SW480 (cell line): ENCODE measurements around the gene TSPAN7.

ENCODE experiments used
- DNase-seq: peaks from one replicate; pipeline ENCODE4 v3.0.0-alpha.2; 2016; ENCODE audit warnings: low spot score

Gene TSPAN7

DNA sequence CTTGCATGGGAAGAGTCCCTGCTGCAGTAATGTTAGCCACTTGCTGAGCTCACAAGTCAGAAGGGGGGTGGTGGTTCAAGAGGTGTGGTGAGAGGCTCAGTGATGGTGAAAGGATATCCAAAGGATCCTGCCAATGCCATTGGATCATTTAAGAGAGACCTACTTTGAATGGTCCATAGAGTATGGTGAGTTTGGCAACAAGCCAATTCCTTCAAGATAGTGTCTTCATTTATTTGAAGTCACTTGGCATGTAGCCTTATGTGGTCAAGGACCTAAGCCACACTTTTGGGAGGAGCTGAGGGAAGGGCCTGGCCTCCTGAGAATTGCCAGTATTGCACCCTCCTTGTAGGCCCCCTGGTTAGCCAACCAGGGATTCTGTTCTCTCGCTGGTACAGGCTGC is 87.9 kb downstream of the TSPAN7 start:
- no peak for DNase-seq

DNA sequence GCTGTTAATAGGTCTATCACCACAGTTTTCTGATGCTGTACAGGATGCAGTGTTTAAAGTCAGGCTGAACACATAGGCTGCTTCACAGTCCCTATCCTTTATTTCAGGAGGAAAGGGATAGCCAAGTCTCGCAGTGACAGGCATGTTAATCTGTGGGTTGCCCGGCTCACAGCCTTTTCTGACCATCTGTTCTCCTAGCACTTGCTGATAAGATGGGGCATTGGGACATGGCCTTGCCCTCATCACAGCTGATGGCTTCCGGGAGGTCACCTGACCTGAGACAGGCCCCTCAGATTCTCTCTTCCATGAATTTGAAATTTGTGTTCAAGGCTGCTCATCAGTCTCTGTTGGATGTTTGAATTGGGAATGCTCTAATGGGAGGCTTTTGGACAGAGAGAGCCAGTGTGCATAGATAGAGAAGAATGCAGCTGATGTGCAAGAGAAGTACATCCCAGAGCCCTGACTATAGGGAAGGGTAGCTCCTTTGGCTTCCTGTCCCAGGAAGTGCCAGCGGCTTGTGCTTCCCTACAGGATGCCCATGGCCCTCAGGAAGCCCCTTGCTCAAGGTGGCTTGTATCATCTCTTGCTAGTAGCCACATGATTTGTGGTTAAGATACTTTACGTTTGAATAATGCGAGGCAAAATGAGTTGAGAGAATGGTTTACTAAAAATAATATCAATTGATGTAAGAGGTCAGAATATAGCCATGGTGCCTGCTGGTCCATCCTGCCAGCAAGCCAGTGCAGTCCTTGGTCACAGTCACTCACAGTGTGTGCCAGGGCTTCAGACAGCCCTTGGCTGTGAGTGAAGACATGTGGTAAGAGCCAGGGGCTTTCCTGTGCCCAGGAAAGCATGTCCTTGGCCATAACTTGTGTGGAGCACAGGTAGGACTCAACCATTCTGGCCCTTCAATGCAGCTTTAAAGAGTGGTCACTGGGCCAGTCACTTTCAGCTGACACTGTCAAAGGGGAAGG is 88.6 kb downstream of the TSPAN7 start:
- DNase-seq: no peak

DNA sequence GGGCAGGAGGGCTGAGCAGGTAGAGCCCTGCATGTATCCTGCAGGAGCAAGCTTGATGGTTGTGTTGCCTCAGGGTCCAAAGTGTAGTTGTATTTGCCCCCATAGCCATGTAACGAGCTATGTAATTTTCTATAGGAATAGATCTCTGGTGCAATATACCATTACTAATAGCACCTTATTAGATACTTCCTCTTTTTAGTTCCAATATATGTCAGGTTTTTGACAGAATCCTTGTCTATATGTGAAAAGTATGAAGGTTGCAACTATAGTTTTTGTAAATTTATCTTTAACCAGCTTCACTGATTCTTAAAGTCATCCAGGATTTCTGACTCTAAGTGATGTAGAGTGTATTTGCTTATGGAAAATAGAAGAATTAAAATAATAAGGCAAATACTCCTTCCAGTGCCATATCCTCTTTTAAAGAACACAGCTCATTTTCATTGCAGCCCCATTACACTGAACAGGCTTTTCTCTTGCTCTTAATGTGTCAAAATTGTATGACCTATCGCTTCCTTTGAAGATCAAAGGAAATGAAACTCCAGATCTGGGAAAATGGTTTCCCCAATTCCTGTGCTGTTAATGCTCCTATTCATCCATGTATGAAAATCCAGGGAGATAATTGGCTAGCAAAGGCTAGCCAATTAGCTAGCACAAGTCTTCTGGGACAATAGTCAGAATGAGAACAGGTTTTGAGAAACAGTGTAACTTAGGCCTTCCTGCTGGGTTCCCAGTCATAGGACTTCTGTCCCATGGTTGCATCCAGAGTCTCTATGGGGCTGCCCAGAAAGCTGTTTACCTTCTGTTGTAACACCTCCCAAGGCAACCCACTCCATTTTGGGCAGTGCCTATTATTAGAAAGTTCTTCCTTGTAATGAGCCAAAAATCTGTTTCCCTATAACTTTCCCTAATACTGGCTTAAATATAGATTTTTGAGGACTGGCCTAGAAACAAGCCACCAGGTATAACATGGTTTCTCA is 90.6 kb downstream of the TSPAN7 start:
- DNase-seq: peak; percentile 60

DNA sequence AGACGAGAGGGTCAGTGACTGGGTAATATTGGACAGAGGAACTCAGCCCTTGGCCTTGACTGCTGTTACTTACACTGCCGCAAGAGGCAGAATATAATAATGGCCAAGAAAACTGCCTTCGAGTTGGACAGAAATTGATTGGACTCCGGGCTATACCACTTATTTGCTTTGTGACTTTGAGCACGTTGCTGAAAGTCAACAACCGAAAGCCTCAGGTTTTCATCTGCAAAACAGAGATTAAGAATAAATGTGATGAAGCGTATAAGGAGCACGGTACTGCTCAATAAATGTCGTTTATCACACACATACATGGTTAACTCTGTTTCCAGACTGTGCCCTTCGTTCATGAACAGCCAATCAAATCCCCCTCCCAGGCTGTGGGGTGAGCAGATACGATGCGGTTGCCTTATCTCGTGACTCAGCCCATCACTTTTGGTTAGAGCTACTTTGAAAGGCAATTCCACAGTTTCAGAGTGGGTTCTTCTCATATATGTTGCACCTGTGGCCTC is 91.6 kb downstream of the TSPAN7 start:
- DNase-seq: no peak

DNA sequence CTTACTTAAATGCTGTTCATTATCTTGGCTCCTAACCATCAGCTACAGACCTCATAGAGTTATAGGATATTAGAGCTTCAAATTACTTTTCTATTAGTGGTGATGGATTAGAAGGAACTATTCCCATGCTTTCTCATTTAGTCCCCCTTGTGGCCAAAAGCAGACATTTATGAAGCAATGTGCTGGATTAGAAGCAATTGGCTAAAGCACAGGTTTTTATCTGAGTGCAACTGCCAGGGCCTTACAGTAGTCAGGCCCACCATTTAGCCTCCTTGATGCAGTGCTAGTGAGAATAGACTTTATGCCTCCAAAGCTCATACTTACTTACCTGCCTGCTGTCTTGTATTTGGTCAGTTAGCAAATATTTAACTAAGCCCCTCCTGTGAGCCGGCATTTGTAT is 93.0 kb downstream of the TSPAN7 start:
- peak; percentile 55 for DNase-seq

DNA sequence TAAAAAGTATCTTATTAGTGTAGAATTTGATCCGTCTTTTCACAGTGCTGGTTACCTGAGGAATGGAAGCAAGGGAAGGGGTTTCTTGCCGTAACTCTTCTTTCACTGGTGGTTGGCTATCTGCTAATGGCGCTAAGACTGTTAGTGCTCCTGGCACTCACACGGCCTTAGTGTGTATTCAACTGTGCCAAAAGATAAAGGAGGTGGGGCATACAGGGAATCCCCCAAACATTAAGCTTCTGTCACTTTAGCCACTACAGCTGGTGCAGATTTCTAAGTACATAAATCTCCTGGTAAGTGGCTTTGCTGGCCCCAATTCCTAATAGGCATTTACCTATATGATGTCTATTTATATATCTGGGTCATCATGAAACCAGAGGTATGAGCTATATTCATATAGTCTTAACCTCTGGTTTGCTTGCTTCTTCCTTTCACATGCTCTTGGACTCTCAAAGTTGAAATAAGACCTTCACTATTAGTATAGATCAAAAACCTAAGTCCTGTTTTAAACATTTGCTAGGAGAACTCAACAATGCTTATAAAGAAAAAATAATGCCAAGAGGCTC is 95.1 kb downstream of the TSPAN7 start:
- DNase-seq: no peak

DNA sequence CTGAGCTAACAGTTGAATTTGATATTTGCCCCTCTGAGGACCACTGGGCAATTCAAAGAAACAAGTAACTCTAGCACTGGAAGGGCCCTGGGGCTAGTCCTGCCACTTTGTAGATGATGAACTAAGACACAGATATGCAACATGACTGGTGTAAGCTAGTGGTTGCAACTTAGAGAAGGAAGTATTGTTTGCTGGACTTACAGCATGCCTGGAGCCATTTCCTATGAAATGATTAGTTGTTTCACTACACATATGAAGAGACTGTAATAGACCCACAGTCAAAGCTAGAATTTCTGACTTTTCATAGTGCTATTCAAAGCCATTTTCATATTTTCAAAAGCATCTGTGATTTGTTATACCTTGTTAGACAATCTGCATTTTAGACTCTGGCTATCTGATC is 96.2 kb downstream of the TSPAN7 start:
- no peak for DNase-seq

DNA sequence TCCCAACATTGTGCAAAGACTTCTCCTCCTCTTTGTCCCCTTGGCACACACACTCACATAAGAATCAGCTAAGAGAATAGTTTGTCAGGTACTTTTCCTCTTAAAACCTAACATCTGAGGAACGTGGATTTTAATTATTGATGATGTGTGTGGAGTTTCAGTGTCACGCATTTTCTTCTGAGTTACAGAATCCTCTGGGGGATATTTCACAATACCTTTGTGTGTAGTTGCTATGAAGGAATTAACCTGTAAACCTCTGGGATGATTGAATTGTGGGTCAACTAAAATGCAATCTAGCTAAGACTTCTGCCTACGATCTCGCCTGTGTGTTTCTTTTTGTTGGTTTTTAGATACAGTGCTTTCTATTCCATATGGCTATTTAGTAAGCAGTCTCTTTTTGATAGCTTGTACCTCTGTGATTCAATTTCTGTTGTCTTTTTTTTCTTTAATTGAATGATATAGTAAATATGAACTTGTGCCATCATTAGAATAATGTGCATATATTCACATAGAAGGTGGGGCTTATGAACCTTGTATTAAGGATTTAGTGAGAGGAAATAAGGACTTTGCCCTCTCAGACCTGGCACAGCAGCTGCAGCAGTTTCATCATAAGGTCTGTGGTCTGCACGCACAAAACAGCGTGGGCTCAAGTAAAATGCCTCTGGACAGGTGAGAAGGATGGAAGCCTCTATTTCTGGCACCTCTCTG is 99.2 kb downstream of the TSPAN7 start:
- peak; percentile 82 for DNase-seq

DNA sequence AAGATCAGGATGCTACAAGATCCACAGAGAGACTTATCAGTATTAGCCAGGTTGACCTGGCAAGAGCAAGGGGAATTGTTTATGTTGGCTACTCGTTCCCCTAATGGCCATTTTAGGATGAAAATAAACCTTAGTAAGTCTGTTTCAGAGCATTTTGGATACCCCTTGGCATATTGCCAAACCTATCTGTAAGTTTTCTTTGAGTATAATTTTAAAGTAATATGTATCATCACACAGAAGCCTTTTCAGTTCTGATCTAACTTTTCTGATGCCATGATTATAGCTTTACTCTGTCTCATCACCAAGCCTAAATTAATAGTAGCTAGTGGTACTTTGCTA is 99.7 kb downstream of the TSPAN7 start:
- DNase-seq: no peak

DNA sequence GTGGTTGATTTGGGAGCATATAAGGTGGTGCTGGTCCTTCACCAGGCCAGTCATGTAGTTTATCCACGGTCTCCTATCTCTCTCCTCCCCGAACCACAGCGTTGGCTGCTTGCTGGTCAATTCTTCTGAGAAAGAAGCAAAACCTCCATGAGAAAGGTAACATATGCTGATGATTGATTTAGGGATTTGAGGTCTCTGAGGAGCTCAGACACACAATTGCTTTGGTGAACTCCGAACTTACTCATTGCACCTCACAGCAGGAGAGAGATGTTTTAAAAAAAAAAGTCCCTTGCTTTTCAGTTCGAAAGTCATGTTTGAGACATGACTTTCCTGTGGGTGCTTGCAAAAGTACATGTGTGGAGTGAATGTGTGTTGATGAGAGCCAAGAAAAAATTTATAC is 100.2 kb downstream of the TSPAN7 start:
- no peak for DNase-seq

DNA sequence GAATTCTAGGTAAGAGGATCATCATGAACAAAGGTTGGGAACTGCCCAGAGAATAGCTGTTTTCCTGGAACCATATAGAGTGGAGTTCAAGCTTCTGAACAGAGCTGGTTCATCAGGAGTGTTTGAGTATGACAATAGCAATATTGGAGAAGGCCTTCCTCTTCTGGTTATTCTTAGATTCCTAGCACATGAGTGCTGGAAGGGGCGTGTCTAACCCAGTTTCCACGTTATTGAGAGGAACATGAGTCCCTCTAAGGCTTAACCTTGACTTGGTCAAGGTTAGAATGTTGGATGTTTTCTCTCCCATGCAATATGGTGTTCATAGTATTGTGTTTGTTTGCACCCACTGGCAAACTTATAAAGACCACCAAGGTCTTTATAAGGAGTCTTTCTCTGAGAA is 101.3 kb downstream of the TSPAN7 start:
- DNase-seq: no peak

DNA sequence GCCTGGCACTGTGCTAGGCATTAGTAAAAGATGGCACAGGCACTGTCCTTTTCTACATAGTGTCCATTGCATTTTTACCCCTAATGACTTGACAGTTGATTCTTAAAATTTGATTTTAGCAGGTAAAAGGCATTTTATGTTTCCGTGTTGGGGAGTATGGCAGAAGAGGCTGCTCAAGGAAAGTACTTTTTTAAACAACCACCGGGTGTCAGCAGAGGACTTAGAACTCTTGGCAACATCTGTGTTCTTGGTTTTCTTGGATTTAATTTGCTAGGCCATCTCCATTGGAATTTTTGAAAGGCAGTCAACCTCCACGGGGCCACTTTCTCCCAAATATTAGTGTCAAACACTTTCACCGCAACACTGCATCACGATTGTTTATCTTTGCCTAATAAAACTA is 102.9 kb downstream of the TSPAN7 start:
- peak; percentile 76 for DNase-seq

DNA sequence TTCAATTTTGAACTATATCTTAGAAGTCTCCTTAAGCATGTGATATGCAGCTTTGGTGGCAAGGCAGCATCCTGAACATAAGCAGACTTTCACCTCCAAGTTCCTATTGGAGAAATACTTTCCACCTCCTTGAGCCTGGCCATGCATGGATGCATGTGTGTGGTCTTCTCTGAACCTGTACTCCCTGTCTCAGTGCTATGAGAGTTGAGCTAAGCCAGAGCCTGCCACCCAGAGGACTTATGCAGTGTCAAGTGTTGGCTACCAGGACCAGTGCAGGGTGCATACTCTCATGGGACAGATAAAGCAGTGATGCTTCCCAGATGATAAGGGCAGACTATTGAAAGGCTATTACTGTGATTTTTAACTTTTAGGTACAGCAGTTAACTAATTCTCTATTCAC is 105.6 kb downstream of the TSPAN7 start:
- DNase-seq: no peak

DNA sequence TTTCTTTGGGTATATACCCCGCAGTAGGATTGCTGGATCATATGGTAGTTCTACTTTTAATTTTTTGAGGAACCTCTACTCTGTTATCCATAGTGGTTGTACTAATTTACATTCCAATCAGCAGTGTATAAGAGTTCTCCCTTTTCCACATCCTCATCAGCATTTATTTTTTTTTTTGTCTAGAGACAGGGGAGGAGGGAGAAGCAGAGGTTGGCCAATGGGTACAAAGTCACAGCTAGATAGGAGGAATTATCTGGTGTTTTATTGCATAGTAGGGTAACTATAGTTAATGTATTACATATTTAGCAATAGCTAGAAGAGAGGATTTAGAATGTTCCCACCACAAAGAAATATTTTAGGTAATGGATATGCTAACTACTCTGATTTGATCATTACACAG is 107.4 kb downstream of the TSPAN7 start:
- no peak for DNase-seq

DNA sequence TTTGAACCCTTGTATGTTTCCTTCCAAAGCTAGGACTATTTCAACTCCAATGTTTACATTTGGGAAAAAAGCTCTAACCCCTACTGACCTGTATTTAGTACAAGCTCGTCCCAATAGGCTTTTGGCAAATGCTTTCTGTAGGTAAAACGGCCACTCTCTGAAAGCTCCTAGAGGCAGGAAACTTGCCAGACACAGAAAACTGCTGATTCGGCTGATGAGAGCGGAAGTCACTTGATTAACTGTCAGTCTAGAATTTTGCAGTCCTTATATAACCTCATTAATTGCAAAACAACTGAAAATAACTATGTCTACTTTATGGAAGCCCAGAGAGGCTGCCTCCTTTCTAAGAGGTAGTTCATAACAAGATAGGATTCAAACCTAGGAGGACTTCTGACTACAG is 108.1 kb downstream of the TSPAN7 start:
- no peak for DNase-seq

DNA sequence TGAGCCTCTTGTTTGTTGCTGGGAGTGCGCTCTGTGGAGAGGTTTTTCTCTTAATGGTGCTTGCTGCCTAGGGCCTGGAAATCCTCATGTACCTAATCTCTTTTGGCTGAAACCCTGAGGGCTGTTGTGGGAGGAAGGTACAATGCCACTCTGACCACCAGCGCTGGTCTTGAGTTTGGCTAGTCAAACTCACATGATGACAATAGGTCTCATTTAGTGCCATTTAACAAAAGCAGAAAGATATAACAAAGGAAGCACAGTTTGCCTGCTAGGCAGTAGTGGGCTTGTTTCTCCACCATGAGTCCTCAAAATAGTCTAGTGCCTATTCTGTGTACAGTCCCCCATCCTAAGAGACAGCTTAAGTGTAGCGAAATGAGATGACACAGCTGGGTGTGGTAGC is 111.3 kb downstream of the TSPAN7 start:
- DNase-seq: no peak

DNA sequence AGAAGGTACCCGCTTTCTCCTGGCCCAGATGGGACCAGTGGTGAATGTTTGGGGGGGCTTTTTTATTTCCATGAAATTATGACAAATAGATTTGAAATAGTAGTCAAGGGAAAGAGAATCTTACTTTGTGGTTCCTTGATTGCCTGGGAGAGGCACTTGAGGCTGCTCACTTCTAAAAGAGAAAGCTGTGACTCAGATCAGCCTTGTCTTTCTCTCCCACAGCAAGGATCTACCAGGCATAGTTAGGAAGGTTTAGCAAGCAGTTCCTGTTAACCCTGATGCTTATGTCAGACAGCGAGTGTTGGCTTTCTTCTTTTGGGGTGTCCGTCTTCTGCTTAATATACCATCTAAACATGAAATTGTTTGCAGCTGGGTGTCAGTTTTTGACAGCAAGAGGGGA is 114.5 kb downstream of the TSPAN7 start:
- DNase-seq: no peak

DNA sequence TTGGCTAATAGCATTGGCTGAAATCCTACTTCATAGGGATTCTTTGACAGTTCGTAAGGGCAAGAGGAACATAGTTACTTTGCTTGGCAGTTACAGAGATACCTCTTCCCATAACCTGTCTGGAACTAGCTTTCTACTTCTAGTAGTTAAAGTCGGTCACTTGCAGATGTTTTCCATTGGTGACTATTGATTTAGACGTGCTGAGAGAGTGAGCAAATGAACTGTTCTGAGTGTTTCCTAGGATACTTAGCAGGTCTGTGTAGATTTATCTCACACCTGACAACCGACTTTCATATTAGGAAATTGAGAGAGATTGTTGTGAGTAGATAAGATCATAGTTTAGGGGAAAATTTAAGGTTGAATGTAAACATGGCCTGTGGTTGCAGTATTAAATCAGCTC is 116.8 kb downstream of the TSPAN7 start:
- no peak for DNase-seq

DNA sequence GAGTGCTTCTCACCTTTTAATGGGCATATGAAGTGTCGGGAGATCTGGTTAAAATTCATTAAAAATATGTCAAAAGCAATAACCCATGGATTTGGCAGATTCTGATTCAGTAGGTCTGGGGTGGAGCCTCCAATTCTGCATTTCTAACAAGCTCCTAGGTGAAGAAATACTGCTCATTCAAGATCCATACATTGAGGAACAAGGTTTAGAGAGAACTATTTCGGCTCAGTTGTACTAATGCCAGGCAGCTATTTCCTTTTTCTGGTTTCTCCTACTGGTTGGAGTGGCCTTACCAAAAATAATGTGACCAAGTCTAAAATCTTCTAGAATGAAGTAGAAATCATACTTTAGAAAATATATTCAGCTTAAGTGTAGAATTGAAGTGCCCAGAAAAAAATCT is 117.5 kb downstream of the TSPAN7 start:
- DNase-seq: no peak

DNA sequence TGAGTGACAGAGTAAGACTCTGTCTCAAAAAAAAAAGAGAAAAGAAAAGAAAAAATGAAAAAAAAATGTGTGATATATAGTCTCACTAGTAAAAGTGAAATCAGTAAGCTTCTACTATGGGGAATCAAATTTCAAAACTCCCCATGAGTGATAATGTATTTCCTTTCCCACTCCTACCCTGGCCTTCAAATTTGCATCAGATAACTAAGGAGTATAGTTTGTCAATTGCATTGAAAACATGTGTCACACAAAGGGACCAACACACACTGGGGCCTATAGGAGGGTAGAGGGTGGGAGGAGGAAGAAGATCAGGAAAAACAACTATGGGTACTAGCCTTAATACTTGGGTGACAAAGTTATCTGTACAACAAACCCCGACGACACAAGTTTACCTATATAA is 118.4 kb downstream of the TSPAN7 start:
- DNase-seq: no peak

DNA sequence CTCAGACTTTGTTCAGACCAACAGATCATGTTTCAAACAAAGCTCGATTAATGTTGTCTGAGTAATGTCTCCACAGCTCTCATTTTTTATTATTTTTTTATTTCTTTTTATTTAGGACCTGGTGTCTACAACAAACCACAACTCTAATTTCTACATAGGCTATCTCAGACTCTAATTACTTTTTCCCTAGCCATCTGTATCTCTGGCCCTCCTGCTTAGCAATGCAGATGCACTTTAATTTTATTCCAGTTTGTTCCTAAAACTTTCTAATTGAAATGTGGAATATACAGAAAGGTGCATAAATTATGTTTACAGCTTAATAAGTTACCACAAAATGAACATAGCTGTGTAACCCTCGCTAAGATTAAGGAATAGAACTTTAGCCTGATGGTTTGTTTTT is 120.8 kb downstream of the TSPAN7 start:
- DNase-seq: no peak

DNA sequence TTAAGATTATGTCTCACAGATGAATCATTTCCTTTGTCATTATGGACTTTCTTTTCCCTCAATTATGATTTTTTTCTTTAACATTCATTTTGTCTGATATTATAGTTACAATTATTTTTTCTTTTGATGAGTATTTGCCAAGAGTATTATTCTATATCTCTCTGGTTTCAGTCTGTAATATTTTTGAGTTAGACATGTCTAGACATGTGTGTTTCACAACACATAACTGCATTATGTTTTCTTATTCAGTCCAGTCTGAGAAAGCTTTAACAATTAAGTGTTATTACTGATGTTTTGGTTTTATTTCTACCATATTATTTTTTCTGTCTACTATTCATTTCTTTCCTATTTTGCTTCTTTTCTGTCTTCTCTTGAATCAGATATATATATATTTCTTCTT is 131.6 kb downstream of the TSPAN7 start:
- DNase-seq: no peak
